ENCODE data around the gene EMP3.
A peak's percentile ranks its signal among the peaks of the same experiment; 100 is the strongest.
"Not testable (repeated sequence)": the region's sequence is repeated elsewhere in the genome, so short reads cannot be mapped to it uniquely, and the experiment has no call there.

The EMP3 gene

GRCh38 chr19:48325265-48325910 is at the start of gene EMP3:
Gene EMP3 (plus strand): TSS chr19:48325552. CDS start chr19:48326845, 1,293 bp downstream.
- no peak for DNase-seq

GRCh38 chr19:48279747-48280146 is 45.6 kb upstream of the EMP3 start:
- DNase-seq = no peak

DNA sequence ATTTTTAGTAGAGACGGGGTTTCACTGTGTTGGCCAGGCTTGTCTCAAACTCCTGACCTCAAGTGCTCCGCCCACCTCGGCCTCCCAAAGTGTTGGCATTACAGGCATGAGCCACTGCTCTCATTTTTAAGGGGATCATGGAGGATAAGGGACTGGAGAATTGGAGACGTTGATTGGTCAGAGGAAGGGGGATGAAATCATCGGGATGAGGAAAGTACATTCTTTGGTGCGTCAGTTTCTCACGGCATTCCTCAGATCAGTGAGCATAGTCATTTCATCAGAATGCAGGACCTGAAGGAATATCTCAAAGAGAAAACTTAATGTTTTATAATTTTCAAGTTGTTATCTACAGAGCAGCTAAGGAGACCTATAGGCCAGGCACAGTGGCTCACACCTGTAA is 41.4 kb upstream of the EMP3 start:
- DNase-seq = no peak

GRCh38 chr19:48284896-48285295 is 40.5 kb upstream of the EMP3 start:
- DNase-seq = no peak

DNA sequence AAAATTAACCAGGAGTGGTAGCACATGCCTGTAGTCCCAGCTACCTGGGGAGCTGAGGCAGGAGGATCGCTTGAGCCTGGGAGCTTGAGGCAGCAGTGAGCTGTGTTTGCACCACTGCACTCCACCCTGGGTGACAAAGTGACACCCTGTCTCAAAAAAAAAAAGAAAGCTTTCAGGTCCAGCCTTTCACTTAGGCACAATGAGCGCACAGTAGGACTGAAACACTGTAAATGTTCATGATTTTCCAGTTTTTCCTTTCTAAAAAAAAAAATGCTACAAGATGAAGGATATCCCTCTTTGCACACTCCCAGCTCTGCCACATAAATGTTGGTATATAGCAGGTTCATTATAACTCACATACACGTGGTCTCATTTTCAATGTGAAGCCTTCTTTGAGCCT is 37.6 kb upstream of the EMP3 start:
- no peak for DNase-seq

- DNase-seq = no peak
Observed at GRCh38 chr19:48290401-48290770, 35.0 kb upstream of the EMP3 start.

- DNase-seq = peak; percentile 22 to 45
Observed at GRCh38 chr19:48290771-48291488, 34.4 kb upstream of the EMP3 start.

DNA sequence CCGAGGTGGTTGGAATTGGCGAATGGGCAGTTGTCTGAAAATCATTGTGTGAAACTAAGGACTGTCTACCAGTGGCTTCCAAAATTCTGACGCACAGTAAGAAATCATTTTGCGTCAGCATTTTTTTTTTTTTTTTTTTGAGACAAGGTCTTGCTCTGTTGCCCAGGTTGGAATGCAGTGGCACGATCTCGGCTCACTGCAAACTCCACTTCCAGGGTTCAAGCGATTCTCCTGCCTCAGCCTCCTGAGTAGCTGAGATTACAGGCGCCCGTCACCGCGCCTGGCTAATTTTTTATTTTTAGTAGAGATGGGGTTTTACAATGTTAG is 33.9 kb upstream of the EMP3 start:
- not testable (repeated sequence) for DNase-seq

- DNase-seq = no peak
Observed at GRCh38 chr19:48292798-48293197, 32.6 kb upstream of the EMP3 start.

GRCh38 chr19:48295458-48295857 is 29.9 kb upstream of the EMP3 start:
- DNase-seq = no peak

DNA sequence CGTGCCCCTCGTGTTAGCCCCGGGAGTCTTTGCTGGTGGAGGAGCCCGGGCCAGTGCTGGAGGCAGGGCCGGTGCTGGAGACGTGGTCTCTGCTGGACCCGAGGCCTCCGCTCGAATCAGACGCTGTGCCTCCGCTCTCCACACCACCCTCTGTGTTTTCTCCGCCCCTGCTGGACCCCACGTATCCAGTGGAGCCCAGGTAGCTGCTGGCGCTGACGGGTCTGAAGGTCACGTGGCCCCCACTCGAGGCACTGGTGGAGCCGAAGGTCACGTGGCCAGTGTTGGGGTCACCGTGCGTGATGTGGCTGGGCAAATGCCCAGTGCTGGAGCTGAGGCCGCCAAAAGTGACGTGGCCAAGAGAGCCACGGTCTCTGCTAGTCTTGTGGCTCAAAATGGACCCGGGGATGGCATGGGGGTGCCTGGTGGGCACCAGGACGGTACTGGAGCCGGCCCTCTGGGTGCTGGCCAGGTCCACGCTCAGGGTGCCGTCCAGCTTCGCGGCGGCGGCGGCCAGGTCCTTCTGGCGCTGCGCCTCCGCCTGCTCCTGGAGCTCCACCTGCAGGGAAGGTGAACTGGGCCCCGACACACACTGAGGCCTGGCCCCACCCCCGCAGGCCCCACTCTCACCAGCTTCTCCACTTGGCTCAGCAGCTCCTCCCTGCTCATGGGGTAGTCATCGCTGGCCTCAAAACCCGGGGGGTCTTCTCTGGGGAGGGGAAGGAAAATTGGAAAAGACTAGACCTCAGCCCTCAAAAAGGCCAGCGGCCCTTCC is 28.2 kb upstream of the EMP3 start:
- DNase-seq = no peak

DNA sequence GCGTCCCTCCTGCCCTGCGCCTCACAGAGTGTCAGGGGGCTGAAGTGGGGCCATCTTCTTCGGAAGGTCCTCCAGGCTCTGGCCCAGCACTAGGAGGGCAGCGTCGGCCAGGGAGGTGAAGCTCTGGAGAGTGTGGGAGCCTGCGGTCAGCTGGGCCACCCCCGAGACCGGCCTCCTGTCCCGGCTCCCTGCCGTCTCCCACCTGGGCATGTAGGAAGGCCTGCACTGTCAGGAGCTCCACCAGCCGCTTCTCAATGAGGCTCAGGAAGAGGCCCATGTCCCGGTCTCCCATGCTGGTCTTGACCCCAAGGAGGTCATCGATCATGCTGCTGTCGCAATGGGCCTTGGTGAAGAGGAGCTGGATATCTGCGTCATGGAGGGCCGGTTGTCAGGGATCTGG is 27.4 kb upstream of the EMP3 start:
- DNase-seq = no peak

GRCh38 chr19:48301886-48302599 is 23.3 kb upstream of the EMP3 start:
- no peak for DNase-seq

- no peak for DNase-seq
Observed at GRCh38 chr19:48302600-48302959, 22.8 kb upstream of the EMP3 start.

- no peak for DNase-seq
Observed at GRCh38 chr19:48303367-48303766, 22.0 kb upstream of the EMP3 start.

DNA sequence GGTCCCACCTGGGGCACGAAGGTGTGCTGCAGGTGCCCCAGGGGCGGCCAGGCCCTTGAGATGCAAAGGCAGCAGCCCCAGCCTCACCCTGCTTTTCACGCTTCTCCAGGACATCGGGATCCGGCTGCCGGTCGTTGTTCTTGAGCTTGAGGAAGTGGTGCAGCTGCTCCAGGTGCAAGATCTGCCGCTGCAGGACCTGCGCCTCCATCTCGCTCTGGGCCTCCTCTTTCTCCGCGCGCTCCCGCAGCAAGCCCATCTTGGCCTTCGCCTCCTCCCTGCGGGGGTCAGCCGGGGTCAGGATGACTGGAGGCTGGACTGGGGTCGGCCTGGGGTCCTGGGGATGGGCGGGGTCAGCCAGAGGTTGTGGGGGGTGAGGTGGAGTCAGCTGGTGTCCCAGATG is 21.5 kb upstream of the EMP3 start:
- DNase-seq = no peak

GRCh38 chr19:48308631-48309586 is 16.4 kb upstream of the EMP3 start:
- no peak for DNase-seq

GRCh38 chr19:48309731-48310130 is 15.6 kb upstream of the EMP3 start:
- DNase-seq = not testable (repeated sequence)

- no peak for DNase-seq
Observed at GRCh38 chr19:48310227-48310626, 15.1 kb upstream of the EMP3 start.

DNA sequence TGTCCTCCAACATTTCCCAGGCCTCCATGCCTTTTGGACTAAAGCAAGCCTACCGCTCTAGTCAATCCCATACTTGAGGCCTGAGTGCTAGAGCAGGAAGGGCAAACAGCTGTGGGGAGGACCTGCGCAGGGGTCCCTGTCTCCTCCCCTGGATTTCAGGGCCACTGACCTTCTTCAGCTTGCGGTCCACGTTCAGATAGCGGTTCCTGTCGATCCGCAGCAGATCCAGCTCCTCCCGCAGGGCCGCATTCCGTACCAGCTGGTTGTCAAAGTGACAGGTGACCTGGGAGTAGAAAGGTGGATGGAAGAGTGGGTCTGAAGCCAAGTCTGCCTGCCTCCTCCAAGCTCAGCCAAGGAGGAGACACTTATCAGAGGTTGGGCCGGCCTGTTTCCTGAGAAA is 14.0 kb upstream of the EMP3 start:
- DNase-seq = no peak

GRCh38 chr19:48315712-48316111 is 9.6 kb upstream of the EMP3 start:
- DNase-seq = no peak

DNA sequence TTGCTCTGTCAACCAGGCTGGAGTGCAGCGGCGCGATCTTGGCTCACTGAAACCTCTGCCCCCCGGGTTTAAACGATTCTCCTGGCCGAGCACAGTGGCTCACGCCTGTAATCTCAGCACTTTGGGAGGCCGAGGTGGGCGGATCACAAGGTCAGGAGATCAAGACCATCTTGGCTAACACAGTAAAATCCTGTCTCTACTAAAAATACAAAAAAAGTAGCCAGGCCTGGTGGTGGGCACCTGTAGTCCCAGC is 7.7 kb upstream of the EMP3 start:
- DNase-seq = not testable (repeated sequence)

All from NCI-H2081 (cell line).